ENCODE data around the gene TENM3.

Gene TENM3

GRCh38 chr4:182643801-182644682 is 400.8 kb downstream of the TENM3 start:
- no peak for DNase-seq

- no peak for DNase-seq
Observed at GRCh38 chr4:182644683-182645050, 401.5 kb downstream of the TENM3 start.

- DNase-seq: no peak
Observed at GRCh38 chr4:182645511-182645910, 402.3 kb downstream of the TENM3 start.

- DNase-seq: no peak
Observed at GRCh38 chr4:182647646-182648300, 404.6 kb downstream of the TENM3 start.

- peak; percentile 58 for DNase-seq
Observed at GRCh38 chr4:182648766-182649165, 405.6 kb downstream of the TENM3 start.

GRCh38 chr4:182649698-182650477 is 406.7 kb downstream of the TENM3 start:
- DNase-seq: no peak

GRCh38 chr4:182653596-182653995 is 410.4 kb downstream of the TENM3 start:
- DNase-seq: no peak

- DNase-seq: no peak
Observed at GRCh38 chr4:182655340-182655739, 412.1 kb downstream of the TENM3 start.

GRCh38 chr4:182662551-182662950 is 419.3 kb downstream of the TENM3 start:
- no peak for DNase-seq

GRCh38 chr4:182671231-182671630 is 428.0 kb downstream of the TENM3 start:
- no peak for DNase-seq

GRCh38 chr4:182671749-182672148 is 428.5 kb downstream of the TENM3 start:
- no peak for DNase-seq

GRCh38 chr4:182678590-182678989 is 435.4 kb downstream of the TENM3 start:
- no peak for DNase-seq

- no peak for DNase-seq
Observed at GRCh38 chr4:182679533-182679932, 436.3 kb downstream of the TENM3 start.

GRCh38 chr4:182680234-182680653 is 437.0 kb downstream of the TENM3 start:
- no peak for DNase-seq

- no peak for DNase-seq
Observed at GRCh38 chr4:182683661-182684060, 440.5 kb downstream of the TENM3 start.

GRCh38 chr4:182684796-182685195 is 441.6 kb downstream of the TENM3 start:
- DNase-seq: no peak

- DNase-seq: no peak
Observed at GRCh38 chr4:182688081-182688480, 444.9 kb downstream of the TENM3 start.

GRCh38 chr4:182694551-182694950 is 451.3 kb downstream of the TENM3 start:
- no peak for DNase-seq

- no peak for DNase-seq
Observed at GRCh38 chr4:182695009-182695408, 451.8 kb downstream of the TENM3 start.

GRCh38 chr4:182695842-182696241 is 452.6 kb downstream of the TENM3 start:
- no peak for DNase-seq

GRCh38 chr4:182697094-182697493 is 453.9 kb downstream of the TENM3 start:
- no peak for DNase-seq

GRCh38 chr4:182698212-182698611 is 455.0 kb downstream of the TENM3 start:
- DNase-seq: no peak

GRCh38 chr4:182699201-182699600 is 456.0 kb downstream of the TENM3 start:
- DNase-seq: no peak

GRCh38 chr4:182699795-182700194 is 456.6 kb downstream of the TENM3 start:
- DNase-seq: no peak
